BLaER1 (cell line): Measurements from ENCODE around the gene TRIM29.

Experiments used
- H3K27ac ChIP-seq: shearing (Covaris generic); formaldehyde crosslinking; 2 replicates; pipeline ENCODE4 v1.8.1; 2022
- H3K27me3 ChIP-seq: shearing (Covaris generic); formaldehyde crosslinking; 2 replicates; pipeline ENCODE4 v1.8.1; 2022
- H3K36me3 ChIP-seq: shearing (Covaris generic); formaldehyde crosslinking; 2 replicates; pipeline ENCODE4 v1.8.1; 2022
- H3K4me1 ChIP-seq: shearing (Covaris generic); formaldehyde crosslinking; 2 replicates; pipeline ENCODE4 v1.8.1; 2022
- H3K4me2 ChIP-seq: shearing (Covaris generic); formaldehyde crosslinking; 2 replicates; pipeline ENCODE4 v1.8.1; 2022
- H3K4me3 ChIP-seq: shearing (Covaris generic); formaldehyde crosslinking; 2 replicates; pipeline ENCODE4 v1.8.1; 2022
- H3K9ac ChIP-seq: shearing (Covaris generic); formaldehyde crosslinking; 2 replicates; pipeline ENCODE4 v1.8.1; 2022
- H3K9me3 ChIP-seq: shearing (Covaris generic); formaldehyde crosslinking; 2 replicates; pipeline ENCODE4 v1.8.1; 2022
- H4K20me1 ChIP-seq: shearing (Covaris generic); formaldehyde crosslinking; 2 replicates; pipeline ENCODE4 v1.8.1; 2022
- Cebpa-rat ChIP-seq: shearing (Covaris generic); IDR thresholded peaks from 2 replicates; pipeline ENCODE4 v1.8.1; 2022

TRIM29 gene

GRCh38 chr11:120125024-120125423 is 12.9 kb downstream of the TRIM29 start:
- H3K4me1 ChIP-seq = peaks cover 31% of the 10 kb centered on the region
- no peaks in the 10 kb centered on the region for H3K27me3 ChIP-seq
- no peak overlapping the region for H3K4me3 ChIP-seq
- no peaks in the 10 kb centered on the region for H3K36me3 ChIP-seq
- H3K9me3 ChIP-seq = no peaks in the 10 kb centered on the region
- H3K4me2 ChIP-seq = no peak overlapping the region
- H4K20me1 ChIP-seq = no peaks in the 10 kb centered on the region
- no peak for TF ChIP-seq Cebpa-rat
- no peak overlapping the region for H3K27ac ChIP-seq
- H3K9ac ChIP-seq = no peak overlapping the region

- Histone ChIP-seq H3K36me3 (no peaks in the 10 kb centered on the region), H3K27me3 (no peaks in the 10 kb centered on the region), H3K4me3 (no peak overlapping the region), H3K27ac (no peak overlapping the region), H3K4me2 (no peak overlapping the region), H3K9ac (no peak overlapping the region), H4K20me1 (no peaks in the 10 kb centered on the region), H3K9me3 (no peaks in the 10 kb centered on the region), H3K4me1 (peaks cover 38% of the 10 kb centered on the region)
- no peak for TF ChIP-seq Cebpa-rat
Measured at GRCh38 chr11:120124355-120124754, 13.6 kb downstream of the TRIM29 start.

- no peak for TF ChIP-seq Cebpa-rat
- Histone ChIP-seq H4K20me1 (no peaks in the 10 kb centered on the region), H3K9ac (no peak overlapping the region), H3K36me3 (no peaks in the 10 kb centered on the region), H3K27me3 (no peaks in the 10 kb centered on the region), H3K27ac (peak overlapping the region; percentile 49; the same call in 1 of the 2 replicates), H3K9me3 (no peaks in the 10 kb centered on the region), H3K4me1 (peaks cover 41% of the 10 kb centered on the region), H3K4me2 (peak overlapping the region; percentile 52; the same call in 1 of the 2 replicates), H3K4me3 (no peak overlapping the region)
Measured at GRCh38 chr11:120123946-120124345, 14.0 kb downstream of the TRIM29 start.

- Histone ChIP-seq H3K9ac (no peak overlapping the region), H3K4me3 (no peak overlapping the region), H3K27ac (peak overlapping the region; percentile 49), H3K9me3 (no peaks in the 10 kb centered on the region), H3K4me1 (peaks cover 41% of the 10 kb centered on the region), H3K27me3 (no peaks in the 10 kb centered on the region), H3K36me3 (no peaks in the 10 kb centered on the region), H4K20me1 (no peaks in the 10 kb centered on the region), H3K4me2 (peak overlapping the region; percentile 52)
- TF ChIP-seq Cebpa-rat = no peak
Measured at GRCh38 chr11:120122924-120123683, 14.8 kb downstream of the TRIM29 start.

- Histone ChIP-seq H3K4me3 (no peak overlapping the region), H3K4me2 (peak overlapping the region; percentile 56), H3K9ac (no peak overlapping the region), H3K27ac (no peak overlapping the region), H4K20me1 (no peaks in the 10 kb centered on the region), H3K9me3 (no peaks in the 10 kb centered on the region), H3K27me3 (no peaks in the 10 kb centered on the region), H3K4me1 (peaks cover 49% of the 10 kb centered on the region), H3K36me3 (no peaks in the 10 kb centered on the region)
- no peak for TF ChIP-seq Cebpa-rat
Measured at GRCh38 chr11:120121914-120122473, 15.9 kb downstream of the TRIM29 start.

GRCh38 chr11:120121336-120121735 is 16.6 kb downstream of the TRIM29 start:
- Histone ChIP-seq H3K27ac (peak overlapping the region; percentile 4; the same call in 1 of the 2 replicates), H4K20me1 (no peaks in the 10 kb centered on the region), H3K9me3 (no peaks in the 10 kb centered on the region), H3K36me3 (no peaks in the 10 kb centered on the region), H3K4me3 (no peak overlapping the region), H3K27me3 (no peaks in the 10 kb centered on the region), H3K4me2 (peak overlapping the region; percentile 56), H3K9ac (no peak overlapping the region), H3K4me1 (peaks cover 56% of the 10 kb centered on the region)
- TF ChIP-seq Cebpa-rat = no peak

GRCh38 chr11:120120805-120121335 is 17.0 kb downstream of the TRIM29 start:
- Histone ChIP-seq H3K36me3 (no peaks in the 10 kb centered on the region), H3K4me2 (peak overlapping the region; percentile 56), H3K4me3 (no peak overlapping the region), H3K9ac (no peak overlapping the region), H3K27me3 (no peaks in the 10 kb centered on the region), H3K4me1 (peaks cover 58% of the 10 kb centered on the region), H3K9me3 (no peaks in the 10 kb centered on the region), H4K20me1 (no peaks in the 10 kb centered on the region), H3K27ac (peak overlapping the region; percentile 4; the same call in 1 of the 2 replicates)
- no peak for TF ChIP-seq Cebpa-rat

- no peaks in the 10 kb centered on the region for H3K9me3 ChIP-seq
- H3K27me3 ChIP-seq = no peaks in the 10 kb centered on the region
- no peak overlapping the region for H3K27ac ChIP-seq
- H3K4me1 ChIP-seq = peaks cover 58% of the 10 kb centered on the region
- H3K4me2 ChIP-seq = peak overlapping the region; percentile 56; the same call in 1 of the 2 replicates
- TF ChIP-seq Cebpa-rat = no peak
- H3K36me3 ChIP-seq = no peaks in the 10 kb centered on the region
- H3K9ac ChIP-seq = no peak overlapping the region
- H4K20me1 ChIP-seq = no peaks in the 10 kb centered on the region
- no peak overlapping the region for H3K4me3 ChIP-seq
Measured at GRCh38 chr11:120119121-120119520, 18.8 kb downstream of the TRIM29 start.

GRCh38 chr11:120117991-120118390 is 19.9 kb downstream of the TRIM29 start:
- H3K9ac ChIP-seq = no peak overlapping the region
- no peaks in the 10 kb centered on the region for H3K27me3 ChIP-seq
- H4K20me1 ChIP-seq = no peaks in the 10 kb centered on the region
- no peak for TF ChIP-seq Cebpa-rat
- no peaks in the 10 kb centered on the region for H3K36me3 ChIP-seq
- no peak overlapping the region for H3K4me3 ChIP-seq
- H3K4me1 ChIP-seq = peaks cover 49% of the 10 kb centered on the region
- no peak overlapping the region for H3K27ac ChIP-seq
- H3K9me3 ChIP-seq = no peaks in the 10 kb centered on the region
- H3K4me2 ChIP-seq = no peak overlapping the region

- Histone ChIP-seq H3K4me1 (peaks cover 45% of the 10 kb centered on the region), H3K36me3 (no peaks in the 10 kb centered on the region), H3K4me3 (no peak overlapping the region), H3K4me2 (peak overlapping the region; percentile 20), H4K20me1 (no peaks in the 10 kb centered on the region), H3K27me3 (no peaks in the 10 kb centered on the region), H3K9ac (no peak overlapping the region), H3K27ac (no peak overlapping the region), H3K9me3 (no peaks in the 10 kb centered on the region)
- no peak for TF ChIP-seq Cebpa-rat
Measured at GRCh38 chr11:120116966-120117365, 20.9 kb downstream of the TRIM29 start.
